NCI-H2171 (cell line): ENCODE data around the gene MISFA.
"Not testable (repeated sequence)": the region's sequence is repeated elsewhere in the genome, so short reads cannot be mapped to it uniquely, and the experiment has no call there.

Source experiments
- DNase-seq: peaks from one replicate; lab custom pipeline; 2025; lab: John Stamatoyannopoulos, UW

MISFA gene

GRCh38 chr11:18617688-18618341, 18.2 kb downstream of the MISFA start:
- DNase-seq, result no peak

DNA sequence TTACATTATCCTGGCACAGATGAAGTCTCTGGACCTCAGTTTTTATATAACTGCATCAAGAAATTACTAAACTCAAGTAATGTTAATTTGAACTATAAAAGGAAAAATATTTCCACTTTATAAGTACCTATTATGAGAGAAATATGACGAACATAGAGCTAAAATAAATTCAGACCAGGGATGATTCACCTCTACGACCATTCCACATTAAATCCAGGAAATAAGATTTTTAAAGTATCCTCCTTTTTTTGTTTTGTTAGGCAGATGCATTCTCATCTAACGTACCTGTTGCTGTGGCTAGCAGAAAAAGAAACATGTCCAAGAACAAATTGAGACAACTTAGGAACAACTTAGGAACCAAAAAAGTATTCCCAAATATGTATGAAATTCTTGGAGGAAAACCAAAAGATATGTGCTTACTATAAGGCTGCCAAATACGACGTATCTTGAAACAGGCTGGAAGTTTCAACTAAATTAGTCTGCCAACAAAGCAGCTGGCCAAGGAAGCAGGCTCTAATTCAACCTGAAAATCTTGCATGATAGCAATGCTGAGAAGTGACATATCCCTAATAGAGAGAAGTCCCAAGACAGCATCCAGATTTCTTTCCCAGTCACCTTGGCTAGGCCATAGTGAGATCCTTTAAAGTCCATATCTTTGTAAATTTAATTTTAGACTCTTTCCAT, 18.9 kb downstream of the MISFA start:
- no peak for DNase-seq

GRCh38 chr11:18623707-18624106, 24.1 kb downstream of the MISFA start:
- DNase-seq, result no peak

GRCh38 chr11:18624161-18624560, 24.6 kb downstream of the MISFA start:
- DNase-seq, result no peak

DNA sequence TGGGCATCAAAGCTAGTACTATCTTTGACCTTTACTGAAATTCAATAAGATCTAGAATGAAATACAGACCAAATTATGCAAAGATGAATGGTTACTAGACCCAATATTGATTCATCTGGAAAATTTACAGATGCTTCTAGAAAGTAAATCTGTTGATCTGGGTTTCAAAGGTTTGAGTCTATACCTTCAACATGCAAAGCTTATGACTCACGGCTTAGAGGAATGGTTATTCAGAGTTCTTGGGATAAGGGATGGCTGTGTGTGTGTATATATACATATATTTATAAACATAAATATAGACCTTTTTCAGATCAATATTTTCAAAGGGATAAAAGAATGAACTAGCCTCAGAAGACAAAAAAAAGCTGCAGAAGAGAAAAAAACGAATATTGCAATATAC, 33.3 kb downstream of the MISFA start:
- DNase-seq, result no peak

DNA sequence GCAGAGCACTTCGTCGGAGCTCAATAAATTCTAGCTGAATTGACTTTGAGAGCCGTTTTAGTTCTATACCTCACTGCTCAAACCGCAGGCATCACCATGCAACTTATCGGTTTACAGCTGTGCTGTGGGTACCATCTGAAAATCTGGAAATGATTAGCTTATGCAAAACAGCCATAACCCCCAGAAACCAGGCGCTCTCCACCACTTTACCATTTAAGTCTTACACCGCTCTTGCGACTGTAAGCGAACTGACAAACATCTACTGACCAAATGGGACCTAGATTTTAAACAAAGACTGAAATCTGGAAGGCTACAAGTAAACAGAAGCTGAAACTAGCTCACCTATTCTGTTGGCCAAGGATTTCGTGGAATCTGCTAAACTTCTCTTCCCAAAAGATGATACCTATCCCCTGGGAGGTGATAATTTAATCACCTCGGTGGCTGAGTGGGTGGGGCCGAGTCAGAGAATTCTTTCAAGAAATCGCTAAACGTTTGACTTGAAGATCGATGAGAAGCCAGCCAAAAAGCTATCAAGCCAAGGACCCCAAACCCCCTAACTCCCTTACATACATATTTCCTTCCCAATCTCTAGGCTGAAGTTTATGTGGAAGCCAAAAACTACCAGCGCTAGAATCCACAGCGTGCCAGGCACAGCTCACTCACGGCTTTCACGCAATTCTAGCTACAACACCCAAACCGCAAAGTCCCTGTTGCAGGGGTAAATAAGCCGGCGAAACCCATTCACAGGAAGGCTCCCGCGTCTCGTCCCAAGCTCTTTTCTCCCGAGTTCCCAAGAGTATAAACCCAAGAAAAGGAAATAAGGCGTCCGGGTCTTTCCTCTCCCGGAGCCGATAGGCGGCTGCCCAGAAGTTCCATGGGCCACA, 33.9 kb downstream of the MISFA start:
- DNase-seq, result no peak

- peak; percentile 92 for DNase-seq
Measured at GRCh38 chr11:18634140-18635032, 34.8 kb downstream of the MISFA start, which contains the start of gene SPTY2D1. TSS of gene SPTY2D1 (minus strand) at chr11:18634342. CDS start at chr11:18634257, 85 bp downstream.

DNA sequence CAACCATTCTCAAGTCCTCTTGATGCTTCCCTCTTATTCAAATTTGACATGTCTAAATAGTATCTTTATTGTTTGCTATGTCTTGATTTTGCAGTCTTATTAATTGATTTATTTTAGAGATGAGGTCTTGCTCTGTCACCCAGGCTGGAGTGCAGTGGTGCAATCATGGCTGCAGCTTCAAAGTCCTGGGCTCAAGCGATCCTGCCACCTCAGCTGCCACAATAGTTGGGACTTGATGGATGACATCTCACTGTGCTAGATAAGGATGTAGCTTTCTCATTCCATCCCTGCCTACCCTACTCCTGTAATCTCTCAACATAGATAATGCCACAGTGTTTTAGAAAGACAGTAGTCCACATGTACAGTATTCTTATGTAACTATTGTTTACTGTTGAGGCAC, 42.1 kb downstream of the MISFA start:
- DNase-seq, result no peak

GRCh38 chr11:18643034-18643433, 43.4 kb downstream of the MISFA start:
- DNase-seq, result not testable (repeated sequence)

DNA sequence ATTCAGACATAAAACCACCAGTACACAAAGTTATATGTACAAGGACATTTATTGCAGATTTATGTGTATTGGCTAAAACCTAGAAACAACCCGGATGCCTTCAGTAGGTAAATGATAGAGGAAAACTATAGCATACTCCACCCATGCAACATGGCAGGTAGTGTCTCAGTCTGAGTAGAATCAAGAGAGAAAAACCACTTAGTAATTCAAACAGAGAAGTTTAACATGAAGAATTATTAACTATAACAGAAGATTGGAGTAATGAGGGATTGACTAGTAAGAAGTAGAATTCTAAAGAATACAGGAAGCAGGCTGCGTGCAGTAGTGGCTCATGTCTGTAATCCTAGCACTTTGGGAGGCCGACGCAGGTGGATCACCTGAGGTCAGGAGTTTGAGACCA, 50.8 kb downstream of the MISFA start:
- DNase-seq, result no peak

DNA sequence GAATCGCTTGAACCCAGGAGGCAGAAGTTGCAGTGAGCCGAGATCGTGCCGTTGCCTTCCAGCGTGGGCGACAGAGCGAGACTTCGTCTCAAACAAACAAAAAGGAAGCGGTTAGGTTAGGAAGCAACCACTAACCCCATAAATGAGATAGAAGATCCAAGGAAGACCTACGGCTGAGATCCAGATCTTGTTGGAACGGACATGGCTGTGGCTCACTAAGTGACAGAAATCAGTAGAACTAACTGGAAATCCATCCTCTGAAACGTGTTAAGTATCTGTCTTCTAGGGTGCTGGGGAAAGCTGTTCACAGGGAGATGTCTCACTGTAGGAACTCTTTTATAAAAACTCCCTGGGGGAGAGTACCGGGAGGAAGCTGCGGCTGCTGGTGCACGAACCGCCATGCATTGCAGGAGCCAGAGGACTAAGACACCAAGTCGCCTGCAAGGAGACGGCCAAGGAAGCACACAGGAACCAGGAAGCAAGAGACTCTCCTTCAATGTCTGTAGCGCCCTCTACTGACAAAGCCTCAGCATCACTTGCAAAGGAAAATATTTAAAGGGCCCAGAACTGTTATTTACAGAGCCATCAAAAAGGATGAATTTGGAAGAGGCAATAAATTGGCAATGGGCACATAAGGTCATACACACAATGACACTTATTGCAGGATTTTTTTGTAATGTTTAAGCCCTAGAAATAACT, 51.4 kb downstream of the MISFA start:
- no peak for DNase-seq
